ENCODE data around the gene MTHFD1.

DNA sequence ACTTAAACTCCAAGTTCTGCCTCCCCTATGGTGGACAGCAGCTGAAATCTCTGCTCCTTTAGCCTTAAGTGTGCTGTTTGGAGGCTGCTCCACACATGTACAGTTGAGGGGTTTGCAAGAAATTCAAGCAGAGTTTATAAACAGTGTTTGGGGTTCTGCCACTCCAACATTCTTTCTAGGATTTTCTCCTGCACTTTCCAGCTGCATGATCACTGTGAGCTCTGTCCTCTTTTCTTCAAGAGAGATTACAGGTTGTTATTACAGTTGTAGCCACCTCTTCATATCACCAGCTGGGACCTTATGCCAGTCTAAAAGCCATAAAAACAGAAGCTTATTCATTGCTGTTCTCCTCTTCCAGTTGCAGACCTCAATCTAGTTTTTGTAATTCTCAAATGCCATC, 107.1 kb downstream of the MTHFD1 start:
- TF ChIP-seq, protein P1, sequence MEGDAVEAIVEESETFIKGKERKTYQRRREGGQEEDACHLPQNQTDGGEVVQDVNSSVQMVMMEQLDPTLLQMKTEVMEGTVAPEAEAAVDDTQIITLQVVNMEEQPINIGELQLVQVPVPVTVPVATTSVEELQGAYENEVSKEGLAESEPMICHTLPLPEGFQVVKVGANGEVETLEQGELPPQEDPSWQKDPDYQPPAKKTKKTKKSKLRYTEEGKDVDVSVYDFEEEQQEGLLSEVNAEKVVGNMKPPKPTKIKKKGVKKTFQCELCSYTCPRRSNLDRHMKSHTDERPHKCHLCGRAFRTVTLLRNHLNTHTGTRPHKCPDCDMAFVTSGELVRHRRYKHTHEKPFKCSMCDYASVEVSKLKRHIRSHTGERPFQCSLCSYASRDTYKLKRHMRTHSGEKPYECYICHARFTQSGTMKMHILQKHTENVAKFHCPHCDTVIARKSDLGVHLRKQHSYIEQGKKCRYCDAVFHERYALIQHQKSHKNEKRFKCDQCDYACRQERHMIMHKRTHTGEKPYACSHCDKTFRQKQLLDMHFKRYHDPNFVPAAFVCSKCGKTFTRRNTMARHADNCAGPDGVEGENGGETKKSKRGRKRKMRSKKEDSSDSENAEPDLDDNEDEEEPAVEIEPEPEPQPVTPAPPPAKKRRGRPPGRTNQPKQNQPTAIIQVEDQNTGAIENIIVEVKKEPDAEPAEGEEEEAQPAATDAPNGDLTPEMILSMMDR (IDR thresholded peaks at IDR 0.05; ENCODE audit: insufficient read depth, low read length), result no peak
- TF ChIP-seq POLR2AphosphoS5 (IDR thresholded peaks at IDR 0.05; ENCODE audit: low read depth) (no peak), REST (IDR thresholded peaks at IDR 0.05; ENCODE audit: insufficient replicate concordance, low read depth) (no peak), GABPA (IDR thresholded peaks at IDR 0.05; ENCODE audit: low read depth) (no peak), SPI1 (IDR thresholded peaks at IDR 0.05; ENCODE audit: borderline replicate concordance, low read depth) (no peak)
